Measurements from ENCODE around the gene CEP41. TPM values are rescaled to one million over a fixed set of nuclear protein-coding genes. Genes with fewer than 3 reads are reported as not detected.
A peak's percentile ranks its signal among the peaks of the same experiment; 100 is the strongest.

CEP41 gene
- total and polyA plus RNA-seq, 2 donors (not counting 3 experiments of a cell fraction or from before 2014, with no cell fraction given), result 19.5 to 26.8 TPM

GRCh38 chr7:130400120-130400572 lies 40.7 kb downstream of the CEP41 start:
- H3K36me3 ChIP-seq (ENCODE audit: control insufficient read depth in 2 of 2, extremely low read depth in 1 of 2, insufficient read depth in 2 of 2, low read length in 2 of 2), result peaks cover 0 to 5% of the 10 kb centered on the region in 2 experiments
- H2AFZ ChIP-seq (ENCODE audit: low read depth, low read length), result no peak overlapping the region
- no peak overlapping the region for H3K4me3 ChIP-seq (replicated peaks in 1 of 3; ENCODE audit: insufficient read depth in 1 of 3, low read depth in 1 of 3, low read length in 3 of 3)
- BruUV-seq (replicated peaks), result no TSS peak
- DNase-seq (ENCODE audit: low read depth, low spot score) (peak; percentile 59), FAIRE-seq (no peak)
- no peak overlapping the region for H3K9ac ChIP-seq (replicated peaks; ENCODE audit: extremely low read depth, insufficient read depth, low read length)
- no peaks in the 10 kb centered on the region for H3K79me2 ChIP-seq (ENCODE audit: control insufficient read depth, insufficient read depth, low read length)
- H3K4me1 ChIP-seq (ENCODE audit: control insufficient read depth, extremely low read depth, insufficient read depth, low read length), result peaks cover 4% of the 10 kb centered on the region
- no peaks in the 10 kb centered on the region for H3K9me3 ChIP-seq (replicated peaks; ENCODE audit: control insufficient read depth, insufficient read depth, low read length)
- H3K4me2 ChIP-seq (ENCODE audit: insufficient read depth, low read length), result no peak overlapping the region
- H3K9me1 ChIP-seq (replicated peaks; ENCODE audit: control insufficient read depth, extremely low read depth, insufficient read depth, low read length), result no peaks in the 10 kb centered on the region
- no peaks in the 10 kb centered on the region for H3K27me3 ChIP-seq (ENCODE audit: control insufficient read depth in 2 of 2, insufficient read depth in 2 of 2, low read length in 2 of 2)
- intact Hi-C loops (cut with micrococcal nuclease), result no loop called here
- ChIA-PET CTCF (interaction anchor here (1.1 to 1.8 kb wide), 2 partner anchors 12 to 31 kb away, joined by 3 to 10 read pairs; no protein-coding TSS in a partner anchor), POLR2A (interaction anchor here (0.6 kb wide), 1 partner anchor 42 kb away, joined by 3 read pairs; no protein-coding TSS in a partner anchor)
- TF ChIP-seq GATA2 (IDR thresholded peaks at IDR 0.05; ENCODE audit: insufficient read depth, insufficient read length, low read depth, low read length) (no peak), JUN (IDR thresholded peaks at IDR 0.05; ENCODE audit: borderline replicate concordance, insufficient read depth, insufficient read length, low read depth) (no peak), FOS (IDR thresholded peaks at IDR 0.05; ENCODE audit: borderline replicate concordance, insufficient read depth, low read length) (no peak), POLR2A (IDR thresholded peaks at IDR 0.05; ENCODE audit: low read depth, low read length) (no peak), POLR2AphosphoS5 (IDR thresholded peaks at IDR 0.05; ENCODE audit: insufficient read depth, low read depth, low read length) (no peak), MYC (IDR thresholded peaks at IDR 0.05; ENCODE audit: low read depth, low read length) (no peak), EZH2 (IDR thresholded peaks at IDR 0.05; ENCODE audit: borderline replicate concordance, low read depth, low read length, severe bottlenecking) (no peak)
- TF ChIP-seq, protein P1, sequence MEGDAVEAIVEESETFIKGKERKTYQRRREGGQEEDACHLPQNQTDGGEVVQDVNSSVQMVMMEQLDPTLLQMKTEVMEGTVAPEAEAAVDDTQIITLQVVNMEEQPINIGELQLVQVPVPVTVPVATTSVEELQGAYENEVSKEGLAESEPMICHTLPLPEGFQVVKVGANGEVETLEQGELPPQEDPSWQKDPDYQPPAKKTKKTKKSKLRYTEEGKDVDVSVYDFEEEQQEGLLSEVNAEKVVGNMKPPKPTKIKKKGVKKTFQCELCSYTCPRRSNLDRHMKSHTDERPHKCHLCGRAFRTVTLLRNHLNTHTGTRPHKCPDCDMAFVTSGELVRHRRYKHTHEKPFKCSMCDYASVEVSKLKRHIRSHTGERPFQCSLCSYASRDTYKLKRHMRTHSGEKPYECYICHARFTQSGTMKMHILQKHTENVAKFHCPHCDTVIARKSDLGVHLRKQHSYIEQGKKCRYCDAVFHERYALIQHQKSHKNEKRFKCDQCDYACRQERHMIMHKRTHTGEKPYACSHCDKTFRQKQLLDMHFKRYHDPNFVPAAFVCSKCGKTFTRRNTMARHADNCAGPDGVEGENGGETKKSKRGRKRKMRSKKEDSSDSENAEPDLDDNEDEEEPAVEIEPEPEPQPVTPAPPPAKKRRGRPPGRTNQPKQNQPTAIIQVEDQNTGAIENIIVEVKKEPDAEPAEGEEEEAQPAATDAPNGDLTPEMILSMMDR (IDR thresholded peaks at IDR 0.05; ENCODE audit: extremely low read depth in 1 of 2, insufficient read depth in 1 of 2, low read depth in 1 of 2, low read length in 2 of 2), result no peak
- TF ChIP-seq, protein P2, sequence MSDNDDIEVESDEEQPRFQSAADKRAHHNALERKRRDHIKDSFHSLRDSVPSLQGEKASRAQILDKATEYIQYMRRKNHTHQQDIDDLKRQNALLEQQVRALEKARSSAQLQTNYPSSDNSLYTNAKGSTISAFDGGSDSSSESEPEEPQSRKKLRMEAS (IDR thresholded peaks at IDR 0.05; ENCODE audit: insufficient read depth, insufficient read length), result no peak
- H4K20me1 ChIP-seq (replicated peaks; ENCODE audit: control insufficient read depth, extremely low read depth, insufficient read depth, low read length), result no peaks in the 10 kb centered on the region
- dilution Hi-C loops (cut with MboI; ENCODE audit: extremely low pct_ligation_motif_present, low sequenced_read_pairs), result no loop called here
- H3K27ac ChIP-seq (ENCODE audit: insufficient read depth, low read depth, low read length), result no peak overlapping the region

All from endothelial cell of umbilical vein (primary cell).